Motor neuron (in vitro differentiated cells): ENCODE measurements around the gene NANS. TPM values are rescaled to one million over a fixed set of nuclear protein-coding genes. Genes with fewer than 3 reads are reported as not detected.
"Not testable (repeated sequence)": the region's sequence is repeated elsewhere in the genome, so short reads cannot be mapped to it uniquely, and the experiment has no call there.

Experiments used
- ATAC-seq, 8 experiments: fragments of 200-7000 bp; cut with Tn5 transposase; replicated peaks in 6 of 8; 2 replicates each; pipeline ENCODE4 v1.8.0; 2021; ENCODE audit warnings: mild to moderate bottlenecking in 8 of 8, moderate library complexity in 8 of 8
- H3K27ac ChIP-seq, 2 donors: fragments of 250-450 bp; sonication (Bioruptor Pico); 2 replicates each; pipeline ENCODE4 v1.9.0; 2021; ENCODE audit warnings: antibody characterized with exemption in 2 of 2, mild to moderate bottlenecking in 2 of 2, moderate library complexity in 1 of 2
- H3K4me1 ChIP-seq, 2 donors: fragments of 250-450 bp; sonication (Bioruptor Pico); replicated peaks in 1 of 2; 2 replicates each; pipeline ENCODE4 v1.6.1; 2021; ENCODE audit warnings: antibody characterized with exemption in 2 of 2, mild to moderate bottlenecking in 2 of 2, moderate library complexity in 1 of 2
- H3K4me3 ChIP-seq, 5 donors: fragments of 250-450 bp; sonication (Bioruptor Pico); 2 replicates each; pipeline ENCODE4 v1.9.0; 2021; ENCODE audit warnings: antibody characterized with exemption in 5 of 5, mild to moderate bottlenecking in 5 of 5, moderate library complexity in 4 of 5
- WGBS, 10 experiments: fragments of 450-650 bp; shearing (Covaris generic); methylation state at CpG; one replicate each; pipeline ENCODE4 v1.0.0; 2022; 5-methylcytosine and 5-hydroxymethylcytosine counted together
- in situ Hi-C, 9 experiments: fragments of 400-800 bp; cut with MboI; loops; one replicate each; pipeline ENCODE4 v1.15.0; 2021; ENCODE audit warnings: low sequenced_read_pairs in 9 of 9, low pct_unique_long_range_greater_than_20kb in 2 of 9; ENCODE audit not compliant: unreplicated experiment in 9 of 9
- total RNA-seq, 8 experiments: library from RNA; unstranded; fragments of 300-600 nt; gene quantifications; 2 replicates each; pipeline versions ENCODE4 v1.2.3 to v1.2.4, GENCODE V29; 2022

NANS gene
- total RNA-seq, 8 experiments from 2014 or later = 33.8 to 109 (median 65.5) TPM

GRCh38 chr9:98117097-98117496 lies 60.6 kb downstream of the NANS start:
- not testable (repeated sequence) for H3K27ac ChIP-seq, H3K4me3 ChIP-seq, H3K4me1 ChIP-seq, ATAC-seq
- in situ Hi-C loops = loop anchor here in 1 of 9 experiments (25.0 kb wide), 1 partner anchor 145 kb away; the partner anchor contains the start of gene TBC1D2
- 92 to 100% (median 96%) methylated on average over 4 to 6 of the region's 6 CpGs; no CpG with 5 or more reads in 2 of the 10 experiments for WGBS, 10 experiments

DNA sequence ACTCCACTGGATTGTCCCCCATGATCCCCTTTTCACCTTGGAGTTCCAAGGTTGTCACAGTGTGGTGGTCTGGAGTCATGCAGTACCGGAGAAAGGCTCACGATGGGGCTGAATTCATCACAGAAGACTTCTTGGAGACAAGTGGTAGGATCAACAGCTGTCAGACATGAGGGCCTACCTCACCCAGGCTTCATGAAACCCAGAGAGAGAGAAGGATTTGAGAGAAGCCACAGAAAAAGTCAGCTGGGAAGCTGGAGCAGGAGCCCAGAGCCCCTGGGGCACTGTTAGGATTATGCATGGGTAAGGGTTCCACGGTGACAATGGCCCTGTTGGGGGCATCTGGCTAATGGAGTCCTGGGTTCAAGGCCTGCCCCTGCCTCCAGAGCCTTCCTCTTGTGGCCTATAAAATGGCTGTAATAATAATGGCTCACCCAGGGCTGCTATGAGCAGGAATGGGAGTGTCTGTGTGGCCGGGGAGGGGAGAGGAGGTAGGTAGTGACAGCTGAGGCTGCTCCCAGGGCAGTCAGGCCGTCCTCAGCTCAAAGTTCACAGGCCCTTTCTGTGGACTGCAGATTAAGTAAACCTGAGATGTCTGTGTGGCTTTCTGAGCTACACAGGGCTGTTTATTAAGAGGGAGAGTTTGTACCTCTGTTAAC lies 61.6 kb downstream of the NANS start:
- Histone ChIP-seq H3K4me1 (peaks cover 0 to 7% of the 10 kb centered on the region in 2 donors), H3K27ac (no peak overlapping the region), H3K4me3 (no peak overlapping the region)
- peak in 5 of 8 experiments; percentile 5 to 63 (median 23) for ATAC-seq
- in situ Hi-C loops = loop anchor here in 1 of 9 experiments (25.0 kb wide), 1 partner anchor 144 kb away; the partner anchor contains the start of gene TBC1D2
- 43 to 90% (median 76%) methylated on average over 1 to 5 of the region's 5 CpGs; no CpG with 5 or more reads in 6 of the 10 experiments for WGBS, 10 experiments

DNA sequence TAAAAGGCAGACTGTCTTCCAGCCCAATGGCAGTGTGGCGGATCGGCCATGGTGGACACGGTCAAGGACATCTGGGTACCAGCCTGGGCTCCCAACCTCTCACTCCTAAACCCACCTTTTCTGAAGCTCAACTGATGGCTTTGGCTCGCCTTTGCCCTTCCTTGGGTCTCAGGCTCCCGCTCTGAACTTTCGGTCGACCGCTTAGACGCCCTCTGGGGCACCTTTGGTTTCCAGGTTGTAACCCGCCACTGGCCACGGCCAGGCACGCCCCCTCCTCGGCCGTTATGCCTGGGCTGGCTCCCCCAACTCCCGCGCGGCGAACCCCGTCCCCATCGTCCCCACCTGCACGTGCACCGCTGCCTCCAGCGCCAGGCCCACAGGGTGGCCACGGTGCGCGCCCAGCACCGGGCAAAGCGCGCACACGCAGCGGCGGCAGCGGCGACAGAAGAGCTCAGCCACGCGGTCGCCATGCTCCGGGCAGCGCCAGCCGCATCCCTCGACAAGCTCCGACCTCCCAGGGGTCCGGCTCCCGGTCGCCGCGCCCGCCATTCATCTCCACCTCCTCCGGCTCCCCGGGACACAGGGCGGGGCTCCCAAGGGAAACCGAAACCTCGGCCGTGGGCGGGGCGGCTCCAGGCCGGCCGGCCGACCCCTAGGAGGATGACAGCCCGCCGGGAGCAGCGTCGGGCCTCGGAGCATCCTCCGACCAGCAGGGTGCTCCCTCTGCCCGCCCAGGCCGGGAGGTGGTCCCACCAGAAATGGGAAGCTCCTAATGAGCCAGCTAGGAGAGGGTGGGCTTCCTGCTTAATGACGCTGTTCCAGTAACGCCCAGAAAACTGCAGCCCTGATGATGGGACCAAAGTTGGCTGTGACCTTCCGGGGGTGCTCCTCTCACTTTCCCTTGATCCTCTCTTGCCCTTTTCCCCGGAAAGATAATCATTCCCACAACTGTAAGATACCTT lies 62.4 kb downstream of the NANS start, which contains the start of gene TRIM14:
Gene TRIM14, minus strand, starts transcription at position 583 of the 962 bp plus-strand sequence. Its CDS starts 34 bp downstream, at position 549.
- WGBS, 10 experiments = 0 to 53% (median 28%) methylated on average over 2 to 17 of the region's 71 CpGs; no CpG with 5 or more reads in 3 of the 10 experiments
- H3K4me1 ChIP-seq = peaks cover 0 to 7% of the 10 kb centered on the region in 2 donors
- peak within 1 kb of the TSS; percentile 27 to 51 (median 37) for H3K4me3 ChIP-seq
- ATAC-seq = peak; percentile 84 to 94 (median 92)
- no peak within 1 kb of the TSS for H3K27ac ChIP-seq
- in situ Hi-C loops = loop anchor here in 1 of 9 experiments (25.0 kb wide), 1 partner anchor 143 kb away; the partner anchor contains the start of gene TBC1D2

- no peak overlapping the region for H3K4me3 ChIP-seq
- H3K4me1 ChIP-seq = peaks cover 0 to 7% of the 10 kb centered on the region in 2 donors
- in situ Hi-C loops = loop anchor here in 1 of 9 experiments (25.0 kb wide), 1 partner anchor 142 kb away; the partner anchor contains the start of gene TBC1D2
- WGBS, 10 experiments = 37 to 100% (median 83%) methylated on average over 1 to 3 of the region's 3 CpGs; no CpG with 5 or more reads in 3 of the 10 experiments
- no peak overlapping the region for H3K27ac ChIP-seq
- no peak for ATAC-seq
Measured at GRCh38 chr9:98120476-98120875, 63.9 kb downstream of the NANS start.

GRCh38 chr9:98121058-98121457 lies 64.5 kb downstream of the NANS start:
- no peak for ATAC-seq
- Histone ChIP-seq H3K4me1 (peaks cover 0 to 7% of the 10 kb centered on the region in 2 donors), H3K4me3 (no peak overlapping the region), H3K27ac (no peak overlapping the region)
- in situ Hi-C loops = loop anchor here in 1 of 9 experiments (25.0 kb wide), 1 partner anchor 141 kb away; the partner anchor contains the start of gene TBC1D2
- WGBS, 10 experiments = 4 to 100% (median 78%) methylated on average over 2 to 3 of the region's 3 CpGs; no CpG with 5 or more reads in 1 of the 10 experiments

DNA sequence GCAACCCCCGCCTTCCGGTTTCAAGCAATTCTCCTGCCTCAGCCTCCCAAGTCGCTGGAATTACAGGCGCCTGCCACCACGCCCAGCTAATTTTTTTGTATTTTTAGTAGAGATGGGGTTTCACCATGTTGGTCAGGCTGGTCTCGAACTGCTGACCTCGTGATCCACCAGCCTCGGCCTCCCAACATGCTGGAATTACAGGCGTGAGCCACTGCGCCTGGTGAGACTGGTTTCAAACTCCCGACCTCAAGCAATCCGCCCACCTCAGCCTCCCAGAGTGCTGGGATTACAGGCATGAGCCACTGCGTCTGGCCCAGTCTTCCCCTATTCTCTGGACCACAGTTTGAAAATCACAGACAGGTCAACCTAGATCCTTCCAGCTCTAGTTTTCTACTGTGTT lies 67.6 kb downstream of the NANS start:
- WGBS, 10 experiments = 75 to 100% (median 91%) methylated on average over 2 to 8 of the region's 13 CpGs; no CpG with 5 or more reads in 2 of the 10 experiments
- not testable (repeated sequence) for H3K4me3 ChIP-seq, H3K27ac ChIP-seq, H3K4me1 ChIP-seq, ATAC-seq
- in situ Hi-C loops = loop anchor here in 1 of 9 experiments (25.0 kb wide), 1 partner anchor 138 kb away; the partner anchor contains the start of gene TBC1D2

DNA sequence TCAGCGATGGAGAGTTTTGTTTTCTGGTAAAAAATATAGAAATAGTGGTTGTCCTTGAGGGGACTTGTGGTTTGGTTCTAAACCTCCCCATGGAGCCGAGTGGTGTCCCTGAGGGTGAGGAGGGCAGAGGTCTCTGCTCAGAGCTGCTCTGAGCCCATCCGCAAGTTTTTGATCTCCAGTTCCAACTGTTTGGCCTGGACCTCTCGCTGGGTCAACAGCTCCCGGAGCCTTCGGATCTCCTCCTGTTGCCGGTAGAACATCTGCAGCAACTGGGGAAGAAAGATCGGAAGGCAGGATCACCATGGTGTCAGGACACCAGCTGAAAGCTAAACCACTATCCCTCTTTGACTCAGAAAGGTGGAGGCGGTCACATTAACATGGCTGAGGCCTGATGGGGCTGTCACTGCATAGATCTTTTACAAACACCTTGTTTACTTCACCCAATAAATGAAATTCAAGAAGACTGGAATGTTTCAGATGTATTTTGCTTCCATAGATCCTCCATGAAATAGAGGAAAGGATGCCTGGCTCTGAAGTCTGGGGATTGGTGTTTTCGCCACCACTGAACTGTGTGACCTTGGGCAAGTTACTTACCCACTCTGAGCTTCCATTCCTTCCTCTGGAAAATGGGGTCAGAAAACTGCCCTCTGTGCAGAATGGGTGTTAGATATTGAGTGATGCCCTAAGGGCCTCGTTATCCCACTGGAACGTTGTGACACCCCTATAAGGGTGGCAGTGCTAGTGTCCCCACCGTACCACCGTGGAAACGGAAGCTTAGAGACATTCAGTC lies 68.3 kb downstream of the NANS start:
- Histone ChIP-seq H3K27ac (no peak overlapping the region), H3K4me1 (no peaks in the 10 kb centered on the region), H3K4me3 (no peak overlapping the region)
- ATAC-seq = no peak
- in situ Hi-C loops = loop anchor here in 1 of 9 experiments (25.0 kb wide), 1 partner anchor 137 kb away; the partner anchor contains the start of gene TBC1D2
- 76 to 100% (median 92%) methylated on average over 1 to 9 of the region's 15 CpGs for WGBS, 10 experiments

DNA sequence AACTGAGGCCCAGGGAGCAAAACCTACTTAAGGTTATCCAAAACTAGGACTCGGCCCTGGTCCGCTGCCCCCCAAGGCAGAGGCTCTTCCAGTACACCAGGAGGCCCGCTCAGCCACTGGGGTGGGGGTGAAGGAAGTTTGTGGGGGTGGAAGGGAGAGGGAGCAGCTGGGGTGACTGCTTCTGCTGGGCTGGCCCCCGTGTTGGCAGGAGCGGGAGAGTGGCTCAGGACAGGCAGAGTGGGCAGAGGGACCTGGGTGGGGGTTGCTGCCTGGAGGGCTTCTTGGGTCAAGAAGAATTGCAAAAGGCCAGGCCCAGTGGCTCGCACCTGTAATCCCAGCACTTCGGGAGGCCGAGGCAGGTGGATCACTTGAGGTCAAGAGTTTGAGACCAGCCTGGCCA lies 70.7 kb downstream of the NANS start:
- Histone ChIP-seq H3K4me1 (no peaks in the 10 kb centered on the region), H3K4me3 (no peak overlapping the region), H3K27ac (no peak overlapping the region)
- no peak for ATAC-seq
- 40 to 100% (median 93%) methylated on average over 1 to 3 of the region's 8 CpGs; no CpG with 5 or more reads in 7 of the 10 experiments for WGBS, 10 experiments
- in situ Hi-C loops = no loop called here

DNA sequence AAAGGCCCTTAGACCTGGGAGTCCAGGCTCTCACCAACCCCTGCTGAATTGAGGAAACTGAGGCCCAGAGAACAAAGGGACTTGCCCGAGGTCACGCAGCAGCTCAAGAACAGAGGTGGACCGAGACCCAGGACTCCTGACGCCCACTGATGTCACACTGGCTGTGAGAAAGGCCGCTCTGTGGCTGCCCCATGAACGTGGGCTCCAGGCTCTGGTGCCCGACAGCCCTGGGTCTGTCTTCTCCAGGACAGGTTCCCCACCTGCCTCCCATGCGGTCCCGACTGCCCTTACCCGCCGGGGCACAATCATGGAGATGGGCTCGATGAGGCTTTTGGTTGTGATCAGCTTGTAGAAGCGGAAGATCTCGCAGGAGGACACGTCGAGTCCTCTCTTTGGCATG lies 71.8 kb downstream of the NANS start:
- H3K27ac ChIP-seq = no peak overlapping the region
- ATAC-seq = no peak
- 90 to 100% (median 94%) methylated on average over 1 to 11 of the region's 16 CpGs; no CpG with 5 or more reads in 3 of the 10 experiments for WGBS, 10 experiments
- in situ Hi-C loops = no loop called here
- H3K4me1 ChIP-seq = peaks cover 4 to 5% of the 10 kb centered on the region in 2 donors
- no peak overlapping the region for H3K4me3 ChIP-seq

- Histone ChIP-seq H3K4me3 (no peak overlapping the region), H3K27ac (no peak overlapping the region), H3K4me1 (peaks cover 4 to 9% of the 10 kb centered on the region in 2 donors)
- 0 to 83% (median 72%) methylated on average over 1 to 7 of the region's 10 CpGs; no CpG with 5 or more reads in 2 of the 10 experiments for WGBS, 10 experiments
- no peak for ATAC-seq
- in situ Hi-C loops = no loop called here
Measured at GRCh38 chr9:98129451-98129881, 72.9 kb downstream of the NANS start.

DNA sequence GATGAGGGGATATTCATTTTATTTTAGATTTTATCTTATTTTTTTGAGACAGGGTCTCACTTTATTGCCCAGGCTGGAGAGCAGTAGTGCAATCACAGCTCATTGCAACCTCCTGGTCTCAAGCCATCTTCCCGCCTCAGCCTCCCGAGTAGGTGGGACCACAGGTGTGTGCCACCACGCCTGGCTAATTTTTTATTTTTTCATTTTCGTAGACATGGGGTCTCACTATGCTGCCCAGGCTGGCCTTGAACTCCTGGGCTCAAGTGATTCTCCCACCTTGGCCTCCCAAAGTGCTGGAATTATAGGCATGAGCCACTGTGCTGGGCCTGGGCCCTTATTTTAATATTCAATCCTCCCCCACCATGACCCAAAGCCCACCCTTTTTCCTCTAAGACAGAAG lies 73.5 kb downstream of the NANS start:
- ATAC-seq, in situ Hi-C loops, H3K27ac ChIP-seq, H3K4me1 ChIP-seq, H3K4me3 ChIP-seq: not testable (repeated sequence)
- 42 to 100% (median 86%) methylated on average over 1 to 4 of the region's 4 CpGs; no CpG with 5 or more reads in 4 of the 10 experiments for WGBS, 10 experiments
